CD4-positive, alpha-beta memory T cell (primary cell): Measurements from ENCODE around the gene PRELID3B. TPM values are rescaled to one million over a fixed set of nuclear protein-coding genes. Genes with fewer than 3 reads are reported as not detected.

Experiments
- CTCF ChIA-PET: fragments of 350-600 bp; sonication (Branson Sonifier 250); formaldehyde crosslinking; loops from one replicate; lab custom pipeline; 2021; ENCODE audit warnings: inconsistent platforms; ENCODE audit not compliant: partially characterized antibody; lab: Charles Lee
- POLR2A ChIA-PET: fragments of 350-600 bp; sonication (Branson Sonifier 250); formaldehyde crosslinking; loops from one replicate; lab custom pipeline; 2021; ENCODE audit not compliant: partially characterized antibody; lab: Charles Lee
- DNase-seq, 5 donors: peaks; one replicate each; pipeline versions ENCODE4 v3.0.0 to v3.0.0-alpha.2; 2020 to 2022; ENCODE audit warnings: mixed read lengths in 1 of 5
- H3K27ac ChIP-seq: one replicate; pipeline ENCODE4 v1.7.0; 2013; ENCODE audit warnings: low read depth, low read length
- H3K27me3 ChIP-seq: 2 replicates; pipeline ENCODE4 v1.7.0; 2013; ENCODE audit warnings: mild to moderate bottlenecking, low read length, moderate library complexity; ENCODE audit not compliant: insufficient read depth
- H3K36me3 ChIP-seq: 2 replicates; pipeline ENCODE4 v1.7.0; 2013; ENCODE audit warnings: mild to moderate bottlenecking, low read length, moderate library complexity; ENCODE audit not compliant: insufficient read depth
- H3K4me1 ChIP-seq: 2 replicates; pipeline ENCODE4 v1.7.0; 2013; ENCODE audit warnings: mild to moderate bottlenecking, low read length, moderate library complexity; ENCODE audit not compliant: insufficient read depth
- H3K4me3 ChIP-seq, 2 donors: one replicate each; pipeline ENCODE4 v1.7.0; 2013; ENCODE audit warnings: low read length in 2 of 2, mild to moderate bottlenecking in 1 of 2
- H3K9me3 ChIP-seq, 2 donors: one replicate each; pipeline ENCODE4 v1.7.0; 2013; ENCODE audit warnings: low read length in 2 of 2, control low read depth in 1 of 2; ENCODE audit not compliant: control insufficient read depth in 1 of 2
- H3K27ac Mint-ChIP-seq, 7 donors: one replicate each; pipeline ENCODE4 v1.8.0; 2020 to 2021; ENCODE audit warnings: mixed read lengths in 7 of 7, mild to moderate bottlenecking in 6 of 7, inconsistent platforms in 3 of 7, moderate library complexity in 3 of 7
- H3K27me3 Mint-ChIP-seq, 2 donors: one replicate each; pipeline ENCODE4 v1.8.0; 2020 to 2021; ENCODE audit warnings: mixed read lengths in 2 of 2
- H3K36me3 Mint-ChIP-seq, 2 donors: one replicate each; pipeline ENCODE4 v1.8.0; 2020 to 2021; ENCODE audit warnings: mixed read lengths in 2 of 2, inconsistent platforms in 1 of 2, mild to moderate bottlenecking in 1 of 2
- H3K4me1 Mint-ChIP-seq, 4 donors: one replicate each; pipeline ENCODE4 v1.8.0; 2020 to 2021; ENCODE audit warnings: mixed read lengths in 4 of 4, mild to moderate bottlenecking in 1 of 4
- H3K4me3 Mint-ChIP-seq, 8 donors: one replicate each; pipeline ENCODE4 v1.8.0; 2020 to 2021; ENCODE audit warnings: mixed read lengths in 8 of 8, mild to moderate bottlenecking in 7 of 8, moderate library complexity in 6 of 8, inconsistent platforms in 3 of 8
- H3K9me3 Mint-ChIP-seq, 8 donors: one replicate each; pipeline ENCODE4 v1.8.0; 2020 to 2021; ENCODE audit warnings: mixed read lengths in 8 of 8, mild to moderate bottlenecking in 5 of 8, inconsistent platforms in 3 of 8, moderate library complexity in 1 of 8
- intact Hi-C: fragments of 100-400 bp; cut with micrococcal nuclease; formaldehyde crosslinking; loops from one replicate; pipeline ENCODE4 v1.15.1; 2023
- polyA plus RNA-seq, 2 donors: library from polyadenylated mRNA; unstranded; fragments of 300-500 nt; fragmentation: Illumina TruSeq; gene quantifications; one replicate each; pipeline ENCODE4 v1.2.3, GENCODE V29; 2021
- total RNA-seq, 2 experiments: library from RNA; stranded (reverse); gene quantifications; one replicate each; pipeline ENCODE4 v1.2.3, GENCODE V29; 2021

Gene PRELID3B
- total and polyA plus RNA-seq, 4 experiments from 2014 or later = 35.7 to 54.7 (median 50.2) TPM

DNA sequence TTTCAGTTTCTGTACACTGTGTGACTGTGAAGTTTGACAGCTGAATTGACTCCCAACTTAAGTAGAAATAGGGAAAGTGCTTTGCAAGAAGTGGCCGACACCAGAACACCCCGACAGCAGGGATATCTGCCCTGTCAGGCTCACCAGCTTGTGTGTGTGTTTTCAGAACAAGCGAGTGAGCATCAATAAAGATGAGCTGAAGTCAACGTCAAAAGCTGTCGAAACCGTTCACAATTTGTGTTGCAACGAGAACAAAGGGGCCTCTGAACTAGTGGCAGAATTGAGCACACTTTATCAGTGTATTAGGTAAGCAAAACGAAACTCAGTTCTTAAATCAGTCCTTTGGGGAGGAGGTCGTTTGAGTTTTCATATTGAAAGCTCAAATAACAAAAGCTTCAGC is 50.9 kb downstream of the PRELID3B start:
- H3K27me3 Mint-ChIP-seq = no peaks in the 10 kb centered on the region
- H3K36me3 ChIP-seq = peaks cover 73% of the 10 kb centered on the region
- H3K27ac ChIP-seq = no peak overlapping the region
- H3K36me3 Mint-ChIP-seq = peaks cover 60 to 85% of the 10 kb centered on the region in 2 donors
- intact Hi-C loops = no loop called here
- no peaks in the 10 kb centered on the region for H3K4me1 ChIP-seq
- H3K4me3 Mint-ChIP-seq = no peak overlapping the region
- POLR2A ChIA-PET = interaction anchor here (0.8 kb wide), 1 partner anchor 41 kb away, joined by 4 read pairs; the partner anchor contains the start of gene ATP5F1E
- no peaks in the 10 kb centered on the region for H3K9me3 Mint-ChIP-seq
- CTCF ChIA-PET = interaction anchor here (0.8 kb wide), 1 partner anchor 195 kb away, joined by 4 read pairs; no protein-coding TSS in a partner anchor
- H3K9me3 ChIP-seq = no peaks in the 10 kb centered on the region
- DNase-seq = no peak
- peak overlapping the region in 2 of 7 donors; percentile 23 to 57 for H3K27ac Mint-ChIP-seq
- H3K27me3 ChIP-seq = no peaks in the 10 kb centered on the region
- no peak overlapping the region for H3K4me3 ChIP-seq
- peaks cover 3 to 7% (median 7%) of the 10 kb centered on the region in 4 donors for H3K4me1 Mint-ChIP-seq

DNA sequence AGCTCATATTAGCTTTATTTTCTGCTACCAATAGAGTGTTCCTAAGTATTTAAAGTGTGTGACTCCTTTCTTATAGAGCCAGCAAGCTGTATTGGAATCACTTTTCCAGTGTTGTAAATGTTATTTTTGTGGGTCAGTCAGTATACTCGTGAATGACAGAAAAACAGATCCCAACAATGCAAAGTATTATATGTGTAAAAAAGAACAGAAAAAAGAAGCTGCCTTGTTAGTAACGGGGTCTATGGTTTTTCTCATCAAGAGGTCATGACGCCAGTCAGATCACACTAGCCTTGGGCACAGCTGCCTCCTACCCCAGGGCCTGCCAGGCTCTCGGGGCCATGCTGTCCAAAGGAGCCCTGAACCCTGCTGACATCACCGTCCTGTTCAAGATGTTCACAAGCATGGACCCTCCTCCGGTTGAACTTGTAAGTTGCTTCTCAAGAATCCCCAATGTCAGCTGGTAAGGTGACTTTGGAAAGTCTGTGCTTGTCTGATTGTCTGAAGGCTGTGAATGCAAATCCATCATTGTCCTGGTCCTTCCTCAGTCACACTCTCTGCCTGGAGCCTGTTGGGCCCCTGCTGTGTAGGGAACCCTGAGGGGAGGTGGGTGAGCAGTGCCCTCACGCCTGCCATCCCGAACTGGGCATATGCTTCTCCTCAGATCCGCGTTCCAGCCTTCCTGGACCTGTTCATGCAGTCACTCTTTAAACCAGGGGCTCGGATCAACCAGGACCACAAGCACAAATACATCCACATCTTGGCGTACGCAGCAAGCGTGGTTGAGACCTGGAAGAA is 51.7 kb downstream of the PRELID3B start:
- Mint-ChIP-seq H3K36me3 (peaks cover 57 to 82% of the 10 kb centered on the region in 2 donors), H3K9me3 (no peaks in the 10 kb centered on the region), H3K27ac (no peak overlapping the region), H3K27me3 (no peaks in the 10 kb centered on the region), H3K4me1 (peaks cover 6 to 12% (median 8%) of the 10 kb centered on the region in 4 donors), H3K4me3 (no peak overlapping the region)
- H3K9me3 ChIP-seq = no peaks in the 10 kb centered on the region
- peaks cover 79% of the 10 kb centered on the region for H3K36me3 ChIP-seq
- DNase-seq = no peak
- CTCF ChIA-PET = no interaction called here
- H3K4me1 ChIP-seq = no peaks in the 10 kb centered on the region
- no peak overlapping the region for H3K27ac ChIP-seq
- POLR2A ChIA-PET = no interaction called here
- no peak overlapping the region for H3K4me3 ChIP-seq
- intact Hi-C loops = no loop called here
- no peaks in the 10 kb centered on the region for H3K27me3 ChIP-seq

DNA sequence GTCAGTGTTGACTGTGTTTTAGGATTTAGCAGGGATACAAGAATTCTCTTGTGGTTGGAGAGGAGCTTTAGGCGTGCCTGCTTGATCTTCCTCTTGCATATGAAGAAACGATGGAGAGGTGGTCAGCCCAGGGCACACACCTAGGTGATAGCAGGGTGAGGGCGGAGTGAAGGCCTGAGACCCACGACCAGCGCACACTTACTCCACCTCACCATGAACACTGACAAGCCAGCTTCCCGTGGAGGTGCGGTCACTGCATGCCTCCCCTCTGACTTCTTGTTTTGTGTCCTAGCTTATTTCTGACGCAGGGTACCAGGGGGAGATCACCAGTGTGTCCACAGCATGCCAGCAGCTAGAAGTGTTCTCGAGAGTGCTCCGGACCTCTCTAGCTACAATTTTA is 53.4 kb downstream of the PRELID3B start:
- Histone ChIP-seq H3K4me1 (peaks cover 13% of the 10 kb centered on the region), H3K9me3 (no peaks in the 10 kb centered on the region), H3K36me3 (peaks cover 75% of the 10 kb centered on the region), H3K4me3 (no peak overlapping the region), H3K27me3 (no peaks in the 10 kb centered on the region), H3K27ac (no peak overlapping the region)
- Mint-ChIP-seq H3K36me3 (peaks cover 50 to 75% of the 10 kb centered on the region in 2 donors), H3K27ac (peak overlapping the region in 1 of 7 donors; percentile 42), H3K4me3 (no peak overlapping the region), H3K4me1 (peaks cover 19 to 23% (median 19%) of the 10 kb centered on the region in 4 donors), H3K9me3 (no peaks in the 10 kb centered on the region), H3K27me3 (no peaks in the 10 kb centered on the region)
- intact Hi-C loops = no loop called here
- DNase-seq = no peak
- CTCF ChIA-PET = no interaction called here
- POLR2A ChIA-PET = interaction anchor here (1.0 to 2.4 kb wide), 2 partner anchors 17 to 43 kb away, joined by 3 to 9 read pairs; partner anchors contain the start of gene ATP5F1E

DNA sequence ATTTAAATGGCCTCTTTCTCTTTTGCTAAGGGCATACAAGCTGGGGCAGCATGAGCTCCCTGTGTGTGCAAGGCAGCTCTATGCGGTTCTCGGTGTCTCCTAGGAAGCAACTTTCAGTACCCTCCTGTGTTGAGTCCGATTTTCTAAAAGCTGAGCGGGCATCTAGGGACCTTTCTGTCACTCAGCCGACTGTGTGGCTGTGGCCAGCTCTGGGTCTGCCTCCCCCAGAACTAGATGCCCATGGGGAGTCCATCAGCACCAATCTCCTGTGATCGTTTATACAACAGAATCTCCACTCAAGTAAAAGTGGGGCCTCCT is 54.1 kb downstream of the PRELID3B start:
- Mint-ChIP-seq H3K27ac (no peak overlapping the region), H3K4me1 (peaks cover 25 to 30% (median 26%) of the 10 kb centered on the region in 4 donors), H3K36me3 (peaks cover 50 to 69% of the 10 kb centered on the region in 2 donors), H3K9me3 (no peaks in the 10 kb centered on the region), H3K27me3 (no peaks in the 10 kb centered on the region), H3K4me3 (peak overlapping the region in 1 of 8 donors; percentile 48)
- DNase-seq = no peak
- Histone ChIP-seq H3K4me1 (peaks cover 20% of the 10 kb centered on the region), H3K36me3 (peaks cover 71% of the 10 kb centered on the region), H3K9me3 (no peaks in the 10 kb centered on the region), H3K27me3 (no peaks in the 10 kb centered on the region), H3K4me3 (no peak overlapping the region), H3K27ac (no peak overlapping the region)
- intact Hi-C loops = no loop called here
- POLR2A ChIA-PET = interaction anchor here (2.4 kb wide), 1 partner anchor 43 kb away, joined by 9 read pairs; the partner anchor contains the start of gene ATP5F1E
- CTCF ChIA-PET = no interaction called here

DNA sequence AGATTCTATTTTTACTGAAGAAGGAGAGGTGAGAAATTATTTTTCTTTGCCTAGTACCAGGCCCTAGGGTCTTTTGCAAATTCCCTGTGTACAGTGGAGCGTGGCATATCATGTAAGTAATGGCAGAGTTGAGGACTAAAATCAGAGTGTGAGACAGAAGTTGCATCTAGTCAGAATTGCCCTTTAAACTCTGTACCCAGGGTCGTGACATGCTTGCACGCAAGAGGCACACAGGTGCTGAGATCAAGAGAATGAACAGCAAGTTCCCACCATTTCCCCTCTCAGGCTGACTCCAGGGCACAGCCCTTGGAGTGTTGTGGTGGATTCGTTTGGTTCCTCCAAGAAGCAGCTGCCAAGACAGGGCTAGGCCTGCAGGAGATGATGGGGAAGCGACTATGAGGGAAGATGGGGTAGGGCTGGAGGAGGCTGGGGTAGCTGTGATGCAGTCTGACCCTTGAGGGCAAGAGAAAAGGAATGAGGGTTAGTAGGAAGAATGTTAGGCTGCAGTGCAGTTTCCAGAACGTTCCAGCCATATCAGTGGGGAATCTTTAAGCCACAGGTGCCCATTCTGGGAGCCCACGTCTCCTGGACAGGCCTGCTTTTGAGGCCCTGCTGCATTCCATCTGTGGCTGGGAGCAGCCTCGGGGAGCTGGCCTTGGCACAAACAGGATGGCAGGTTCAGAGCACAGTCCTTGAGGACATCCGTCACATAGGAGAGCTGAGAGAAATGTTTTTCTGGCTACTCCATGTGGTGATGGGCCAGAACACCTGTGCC is 54.6 kb downstream of the PRELID3B start:
- intact Hi-C loops = no loop called here
- Mint-ChIP-seq H3K27ac (peak overlapping the region in 4 of 7 donors; percentile 42 to 75 (median 56)), H3K4me1 (peaks cover 26 to 32% (median 30%) of the 10 kb centered on the region in 4 donors), H3K36me3 (peaks cover 50 to 63% of the 10 kb centered on the region in 2 donors), H3K27me3 (no peaks in the 10 kb centered on the region), H3K4me3 (no peak overlapping the region), H3K9me3 (no peaks in the 10 kb centered on the region)
- peaks cover 25% of the 10 kb centered on the region for H3K4me1 ChIP-seq
- no peak overlapping the region for H3K4me3 ChIP-seq
- no peak overlapping the region for H3K27ac ChIP-seq
- H3K27me3 ChIP-seq = no peaks in the 10 kb centered on the region
- H3K36me3 ChIP-seq = peaks cover 65% of the 10 kb centered on the region
- no peaks in the 10 kb centered on the region for H3K9me3 ChIP-seq
- POLR2A ChIA-PET = interaction anchor here (2.4 kb wide), 1 partner anchor 44 kb away, joined by 9 read pairs; the partner anchor contains the start of gene ATP5F1E
- no peak for DNase-seq
- CTCF ChIA-PET = no interaction called here

DNA sequence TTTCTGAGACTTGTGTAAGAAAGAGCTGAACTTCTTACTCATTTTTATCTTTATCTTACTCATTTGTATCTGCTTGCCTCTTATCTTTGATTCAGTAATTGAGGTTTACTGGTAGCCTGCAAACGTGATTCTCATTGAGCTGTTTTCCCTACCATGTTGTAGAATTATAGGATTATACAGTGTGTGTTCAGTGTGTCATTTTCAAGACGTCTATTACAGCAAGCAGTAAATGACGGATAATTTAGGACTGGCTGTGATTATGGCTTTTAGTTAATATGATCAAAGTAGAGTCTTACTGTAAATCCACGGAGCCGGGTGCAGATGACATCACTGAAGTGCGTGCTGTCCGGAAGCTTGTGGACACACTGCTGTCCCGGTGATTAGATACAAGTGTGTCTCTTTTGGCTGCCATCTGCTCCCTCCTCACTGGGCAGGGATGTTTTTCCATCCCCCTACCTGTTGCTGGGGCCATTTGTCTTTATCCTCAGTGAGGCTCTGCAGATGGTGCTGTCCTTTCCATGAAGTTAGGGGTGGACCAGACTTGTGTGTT is 55.5 kb downstream of the PRELID3B start:
- ChIA-PET POLR2A (no interaction called here), CTCF (no interaction called here)
- intact Hi-C loops = no loop called here
- H3K27me3 Mint-ChIP-seq = no peaks in the 10 kb centered on the region
- no peak for DNase-seq
- Histone ChIP-seq H3K4me1 (peaks cover 34% of the 10 kb centered on the region), H3K36me3 (peaks cover 62% of the 10 kb centered on the region), H3K9me3 (no peaks in the 10 kb centered on the region), H3K4me3 (no peak overlapping the region), H3K27ac (no peak overlapping the region), H3K27me3 (no peaks in the 10 kb centered on the region)
- no peaks in the 10 kb centered on the region for H3K9me3 Mint-ChIP-seq
- H3K27ac Mint-ChIP-seq = peak overlapping the region in 5 of 7 donors; percentile 30 to 75 (median 42)
- H3K4me3 Mint-ChIP-seq = no peak overlapping the region
- peaks cover 42 to 59% of the 10 kb centered on the region in 2 donors for H3K36me3 Mint-ChIP-seq
- peaks cover 33 to 41% (median 38%) of the 10 kb centered on the region in 4 donors for H3K4me1 Mint-ChIP-seq
